HuH-7.5 (cell line): ENCODE data around the gene IFNW1.
A peak's percentile ranks its signal among the peaks of the same experiment; 100 is the strongest.

ENCODE experiments used
- DNase-seq: peaks from one replicate; pipeline ENCODE4 v3.0.0; 2011; ENCODE audit warnings: low spot score

Gene IFNW1

GRCh38 chr9:21110708-21111576, 30.7 kb downstream of the IFNW1 start:
- peak; percentile 18 for DNase-seq

GRCh38 chr9:21104787-21105186, 36.8 kb downstream of the IFNW1 start:
- no peak for DNase-seq

- no peak for DNase-seq
These were observed 39.3 kb downstream of the IFNW1 start for GRCh38 chr9:21102305-21102704.

GRCh38 chr9:21097817-21098216, 43.8 kb downstream of the IFNW1 start:
- DNase-seq, result no peak

- DNase-seq, result no peak
These were observed 44.8 kb downstream of the IFNW1 start for GRCh38 chr9:21096901-21097255.

- DNase-seq, result no peak
These were observed 45.3 kb downstream of the IFNW1 start for GRCh38 chr9:21096172-21096900.

GRCh38 chr9:21095561-21095960, 46.1 kb downstream of the IFNW1 start:
- DNase-seq, result no peak
